B cell (primary cell): Measurements from ENCODE around the gene PARN.

Experiments used
- EZH2 ChIP-seq: IDR thresholded peaks from 2 replicates; pipeline ENCODE4 v1.6.1; 2012; ENCODE audit warnings: borderline replicate concordance, low read depth, mild to moderate bottlenecking, moderate library complexity, low read length; ENCODE audit not compliant: insufficient read depth, poor library complexity, severe bottlenecking
- TF ChIP-seq, protein P1 (sequence below): fragments of 200-600 bp; IDR thresholded peaks from one replicate; pipeline ENCODE4 v1.8.0; 2022; ENCODE audit warnings: antibody characterized with exemption, mild to moderate bottlenecking

DNA sequence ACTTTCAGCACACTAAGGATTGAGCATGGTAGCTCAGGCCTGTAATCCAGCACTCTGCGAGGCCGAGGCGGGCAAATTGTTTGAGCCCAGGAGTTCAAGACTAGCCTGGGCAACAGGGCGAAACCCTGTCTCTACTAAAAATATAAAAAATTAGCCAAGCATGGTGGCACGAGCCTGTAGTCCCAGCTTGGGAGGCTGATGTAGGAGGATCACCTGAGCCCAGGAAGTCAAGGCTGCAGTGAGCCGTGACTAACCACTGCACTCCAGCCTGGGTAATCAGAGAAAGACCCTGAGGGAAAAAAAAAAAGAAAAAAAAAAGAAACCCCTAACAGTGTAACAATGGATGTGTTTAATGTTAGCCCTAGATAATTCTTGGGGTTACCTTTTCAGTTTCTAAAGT, 24.0 kb downstream of the PARN start:
- no peak for TF ChIP-seq EZH2
- TF ChIP-seq, protein P1, sequence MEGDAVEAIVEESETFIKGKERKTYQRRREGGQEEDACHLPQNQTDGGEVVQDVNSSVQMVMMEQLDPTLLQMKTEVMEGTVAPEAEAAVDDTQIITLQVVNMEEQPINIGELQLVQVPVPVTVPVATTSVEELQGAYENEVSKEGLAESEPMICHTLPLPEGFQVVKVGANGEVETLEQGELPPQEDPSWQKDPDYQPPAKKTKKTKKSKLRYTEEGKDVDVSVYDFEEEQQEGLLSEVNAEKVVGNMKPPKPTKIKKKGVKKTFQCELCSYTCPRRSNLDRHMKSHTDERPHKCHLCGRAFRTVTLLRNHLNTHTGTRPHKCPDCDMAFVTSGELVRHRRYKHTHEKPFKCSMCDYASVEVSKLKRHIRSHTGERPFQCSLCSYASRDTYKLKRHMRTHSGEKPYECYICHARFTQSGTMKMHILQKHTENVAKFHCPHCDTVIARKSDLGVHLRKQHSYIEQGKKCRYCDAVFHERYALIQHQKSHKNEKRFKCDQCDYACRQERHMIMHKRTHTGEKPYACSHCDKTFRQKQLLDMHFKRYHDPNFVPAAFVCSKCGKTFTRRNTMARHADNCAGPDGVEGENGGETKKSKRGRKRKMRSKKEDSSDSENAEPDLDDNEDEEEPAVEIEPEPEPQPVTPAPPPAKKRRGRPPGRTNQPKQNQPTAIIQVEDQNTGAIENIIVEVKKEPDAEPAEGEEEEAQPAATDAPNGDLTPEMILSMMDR: no peak
